PC-3 (cell line): ENCODE data around the gene RNU6-1. TPM values are rescaled to one million over a fixed set of nuclear protein-coding genes. Genes with fewer than 3 reads are reported as not detected.
A peak's percentile ranks its signal among the peaks of the same experiment; 100 is the strongest.

Experiments used
- ATAC-seq: fragments of 200-7000 bp; cut with Tn5 transposase; 2 replicates; pipeline ENCODE4 v1.9.1; 2020; ENCODE audit warnings: mild to moderate bottlenecking, moderate library complexity
- BruUV-seq: library from RNA; stranded (reverse); fragments of 400-500 nt; replicated peaks from 2 replicates; lab custom pipeline; 2021; lab: Mats Ljungman, UMichigan
- CTCF ChIA-PET: fragments of 300-600 bp; sonication (Branson Sonifier 250); formaldehyde crosslinking; loops from one replicate; lab custom pipeline; 2022; ENCODE audit warnings: antibody characterized with exemption; lab: Charles Lee
- POLR2A ChIA-PET: fragments of 300-600 bp; sonication (Branson Sonifier 250); formaldehyde crosslinking; loops from one replicate; lab custom pipeline; 2022; ENCODE audit warnings: antibody characterized with exemption; ENCODE audit not compliant: unreplicated experiment; lab: Charles Lee
- DNase-seq: peaks from one replicate; pipeline ENCODE4 v3.0.0-alpha.2; 2015
- H2AFZ ChIP-seq: fragments of 300-600 bp; sonication (generic); 2 replicates; pipeline ENCODE4 v1.6.0; 2016; ENCODE audit warnings: antibody characterized with exemption, low read length
- H3F3A ChIP-seq: fragments of 300-600 bp; sonication (generic); one replicate; pipeline ENCODE4 v1.6.0; 2017; ENCODE audit warnings: antibody characterized with exemption, low read length, control low read depth, mild to moderate bottlenecking; ENCODE audit not compliant: unreplicated experiment
- H3K27ac ChIP-seq: fragments of 300-600 bp; sonication (generic); 2 replicates; pipeline ENCODE4 v1.5.1; 2016; ENCODE audit warnings: mild to moderate bottlenecking, low read length
- H3K27me3 ChIP-seq: fragments of 300-600 bp; sonication (generic); 2 replicates; pipeline ENCODE4 v1.6.1; 2016; ENCODE audit warnings: low read length, mixed read lengths
- H3K36me3 ChIP-seq: fragments of 300-600 bp; sonication (generic); 2 replicates; pipeline ENCODE4 v1.6.1; 2016; ENCODE audit warnings: low read depth, mixed run types, low read length, mixed read lengths
- H3K4me1 ChIP-seq: fragments of 300-600 bp; sonication (generic); 2 replicates; pipeline ENCODE4 v1.5.1; 2016; ENCODE audit warnings: low read length; ENCODE audit not compliant: insufficient read depth
- H3K4me2 ChIP-seq: fragments of 300-600 bp; sonication (generic); 2 replicates; pipeline ENCODE4 v1.6.0; 2016; ENCODE audit warnings: low read length
- H3K4me3 ChIP-seq: fragments of 300-600 bp; sonication (generic); 2 replicates; pipeline ENCODE4 v1.5.1; 2016; ENCODE audit warnings: mild to moderate bottlenecking, low read length, mixed read lengths
- H3K79me2 ChIP-seq: fragments of 300-600 bp; sonication (generic); 2 replicates; pipeline ENCODE4 v1.6.1; 2017; ENCODE audit warnings: low read length, mixed read lengths
- H3K9ac ChIP-seq: fragments of 300-600 bp; sonication (generic); 2 replicates; pipeline ENCODE4 v1.6.0; 2016; ENCODE audit warnings: mild to moderate bottlenecking, low read length
- H3K9me2 ChIP-seq: fragments of 300-600 bp; sonication (generic); replicated peaks from 2 replicates; pipeline ENCODE4 v1.6.1; 2016; ENCODE audit warnings: mixed run types, low read length, mixed read lengths
- H3K9me3 ChIP-seq: fragments of 300-600 bp; sonication (generic); 2 replicates; pipeline ENCODE4 v1.6.1; 2016; ENCODE audit warnings: low read length, mixed read lengths
- H4K20me1 ChIP-seq: fragments of 300-600 bp; sonication (generic); 2 replicates; pipeline ENCODE4 v1.6.1; 2016; ENCODE audit warnings: low read length, mixed read lengths
- EZH2 ChIP-seq: fragments of 300-600 bp; sonication (generic); IDR thresholded peaks from one replicate; pipeline ENCODE4 v1.6.1; 2017; ENCODE audit warnings: antibody characterized with exemption, mild to moderate bottlenecking, low read length; ENCODE audit not compliant: unreplicated experiment
- EZH2phosphoT487 ChIP-seq: fragments of 300-600 bp; sonication (generic); IDR thresholded peaks from 2 replicates; pipeline ENCODE4 v1.6.1; 2018; ENCODE audit warnings: mild to moderate bottlenecking, antibody characterized with exemption, low read length, borderline replicate concordance
- intact Hi-C: fragments of 100-400 bp; cut with micrococcal nuclease; formaldehyde crosslinking; loops from 2 replicates; pipeline ENCODE4 v1.9.0; 2023
- total RNA-seq: library from RNA; depleted of rRNA; stranded (reverse); fragments of >200 nt; gene quantifications from 2 replicates; pipeline ENCODE4 v1.2.3, GENCODE V29; 2014
- TF ChIP-seq, protein P1 (sequence below): fragments of 300-600 bp; sonication (generic); conservative IDR thresholded peaks from 2 replicates; pipeline ENCODE4 v1.5.1; 2017; ENCODE audit warnings: antibody characterized with exemption, low read depth, mild to moderate bottlenecking, low read length

Gene RNU6-1
- total RNA-seq, 1 experiment from 2014 or later: not detected

DNA sequence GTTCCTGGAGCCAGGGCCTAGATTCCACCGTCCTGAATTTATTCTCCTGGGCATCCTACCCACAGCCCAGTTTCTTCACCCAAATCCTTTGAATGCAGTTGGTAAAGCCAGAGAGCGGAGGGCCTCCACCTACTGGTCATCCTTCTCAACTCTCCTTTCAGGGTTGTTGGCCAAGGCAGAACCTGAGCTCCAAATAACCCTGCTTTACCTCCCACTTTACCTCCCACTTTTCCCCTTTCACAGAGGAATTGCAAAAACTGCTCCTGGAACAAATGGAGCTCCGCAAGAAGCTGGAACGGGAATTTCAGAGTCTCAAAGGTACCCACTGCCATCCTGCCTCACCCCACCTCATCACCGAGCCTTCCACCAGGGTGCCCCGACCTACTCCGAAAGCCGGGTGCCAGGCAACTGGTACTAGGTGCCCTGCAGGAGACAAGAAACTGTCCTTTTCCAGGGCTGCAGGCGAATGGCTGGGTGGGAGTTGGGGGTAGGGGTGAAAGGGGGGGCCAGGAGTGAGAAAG, 7.8 kb downstream of the RNU6-1 start:
- Histone ChIP-seq H3K9me3 (no peaks in the 10 kb centered on the region), H3F3A (no peaks in the 10 kb centered on the region), H3K27me3 (peaks cover 16% of the 10 kb centered on the region), H3K9me2 (no peaks in the 10 kb centered on the region), H2AFZ (no peak overlapping the region), H4K20me1 (no peaks in the 10 kb centered on the region), H3K79me2 (no peaks in the 10 kb centered on the region), H3K4me1 (no peaks in the 10 kb centered on the region; the same call in 1 of the 2 replicates), H3K36me3 (no peaks in the 10 kb centered on the region), H3K4me3 (no peak overlapping the region), H3K9ac (no peak overlapping the region), H3K4me2 (no peak overlapping the region), H3K27ac (no peak overlapping the region)
- TF ChIP-seq EZH2: no peak
- TF ChIP-seq, protein P1, sequence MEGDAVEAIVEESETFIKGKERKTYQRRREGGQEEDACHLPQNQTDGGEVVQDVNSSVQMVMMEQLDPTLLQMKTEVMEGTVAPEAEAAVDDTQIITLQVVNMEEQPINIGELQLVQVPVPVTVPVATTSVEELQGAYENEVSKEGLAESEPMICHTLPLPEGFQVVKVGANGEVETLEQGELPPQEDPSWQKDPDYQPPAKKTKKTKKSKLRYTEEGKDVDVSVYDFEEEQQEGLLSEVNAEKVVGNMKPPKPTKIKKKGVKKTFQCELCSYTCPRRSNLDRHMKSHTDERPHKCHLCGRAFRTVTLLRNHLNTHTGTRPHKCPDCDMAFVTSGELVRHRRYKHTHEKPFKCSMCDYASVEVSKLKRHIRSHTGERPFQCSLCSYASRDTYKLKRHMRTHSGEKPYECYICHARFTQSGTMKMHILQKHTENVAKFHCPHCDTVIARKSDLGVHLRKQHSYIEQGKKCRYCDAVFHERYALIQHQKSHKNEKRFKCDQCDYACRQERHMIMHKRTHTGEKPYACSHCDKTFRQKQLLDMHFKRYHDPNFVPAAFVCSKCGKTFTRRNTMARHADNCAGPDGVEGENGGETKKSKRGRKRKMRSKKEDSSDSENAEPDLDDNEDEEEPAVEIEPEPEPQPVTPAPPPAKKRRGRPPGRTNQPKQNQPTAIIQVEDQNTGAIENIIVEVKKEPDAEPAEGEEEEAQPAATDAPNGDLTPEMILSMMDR: peak; percentile 51
- ATAC-seq: peak; percentile 53
- no TSS peak for BruUV-seq
- intact Hi-C loops: loop anchor here (1.0 to 10.0 kb wide), 3 partner anchors 137 to 375 kb away; no protein-coding TSS in a partner anchor
- ChIA-PET CTCF (interaction anchor here (0.6 to 1.0 kb wide), 7 partner anchors 138 to 375 kb away, joined by 3 to 9 read pairs (median 3); no protein-coding TSS in a partner anchor), POLR2A (no interaction called here)
- peak; percentile 54 for DNase-seq

DNA sequence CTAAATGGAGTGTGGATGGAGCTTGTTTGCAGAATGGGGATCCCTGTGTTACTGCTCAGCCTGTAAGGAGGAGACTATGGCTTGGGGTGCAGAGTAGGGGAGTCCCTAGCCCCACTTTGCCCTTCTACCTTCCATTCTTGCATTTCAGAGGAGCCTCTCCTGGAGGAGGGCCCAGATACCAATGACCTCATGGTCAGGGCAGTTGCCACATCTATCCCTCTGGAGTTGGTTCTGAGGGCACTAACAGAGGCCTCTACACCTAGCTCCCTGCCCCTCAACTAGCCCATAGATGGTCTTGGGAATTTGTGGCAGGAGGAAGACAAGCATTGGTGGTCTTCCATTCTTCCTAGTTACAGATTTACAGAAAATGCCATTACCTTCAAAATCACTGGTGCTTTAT, 8.5 kb downstream of the RNU6-1 start:
- no peak overlapping the region for H3K4me3 ChIP-seq
- peaks cover 16% of the 10 kb centered on the region for H3K27me3 ChIP-seq
- ATAC-seq (no peak), DNase-seq (no peak)
- H2AFZ ChIP-seq: no peak overlapping the region
- no peaks in the 10 kb centered on the region; the same call in 1 of the 2 replicates for H3K4me1 ChIP-seq
- no peaks in the 10 kb centered on the region for H4K20me1 ChIP-seq
- TF ChIP-seq, protein P1: no peak
- TF ChIP-seq EZH2phosphoT487 (no peak), EZH2 (no peak)
- ChIA-PET CTCF (interaction anchor here (0.6 to 1.0 kb wide), 3 partner anchors 310 to 374 kb away, joined by 3 to 9 read pairs (median 5); no protein-coding TSS in a partner anchor), POLR2A (no interaction called here)
- intact Hi-C loops: loop anchor here (10.0 kb wide), 1 partner anchor 137 kb away; no protein-coding TSS in a partner anchor
- no peaks in the 10 kb centered on the region for H3K36me3 ChIP-seq
- H3K9me3 ChIP-seq: no peaks in the 10 kb centered on the region
- H3K9ac ChIP-seq: no peak overlapping the region
- H3K9me2 ChIP-seq: no peaks in the 10 kb centered on the region
- no peak overlapping the region for H3K27ac ChIP-seq
- no peaks in the 10 kb centered on the region for H3F3A ChIP-seq
- no peaks in the 10 kb centered on the region for H3K79me2 ChIP-seq
- H3K4me2 ChIP-seq: no peak overlapping the region
- no TSS peak for BruUV-seq
